ENCODE data around the gene DCAKD.

DCAKD gene

GRCh38 chr17:45051060-45051719, at the start of gene DCAKD:
Gene DCAKD (minus strand): TSS chr17:45051632. CDS start chr17:45034885, 16,747 bp downstream.
- Histone ChIP-seq H3K27ac (peak within 1 kb of the TSS; percentile 83 to 98 (median 93)), H3K4me3 (peak within 1 kb of the TSS; percentile 51 to 68 (median 59))

- Histone ChIP-seq H3K27ac (peak overlapping the region in 4 of 21 experiments; percentile 24 to 58 (median 40)), H3K4me3 (no peak overlapping the region)
Measured at GRCh38 chr17:45098869-45099616, 47.6 kb upstream of the DCAKD start.

GRCh38 chr17:45098081-45098868, 46.8 kb upstream of the DCAKD start:
- Histone ChIP-seq H3K27ac (peak overlapping the region in 5 of 21 experiments; percentile 15 to 58 (median 40)), H3K4me3 (no peak overlapping the region)

GRCh38 chr17:45096926-45097325, 45.5 kb upstream of the DCAKD start:
- Histone ChIP-seq H3K4me3 (no peak overlapping the region), H3K27ac (peak overlapping the region in 3 of 21 experiments; percentile 24 to 40 (median 29))

- Histone ChIP-seq H3K4me3 (no peak overlapping the region), H3K27ac (peak overlapping the region in 1 of 21 experiments; percentile 66)
Measured at GRCh38 chr17:45096141-45096540, 44.7 kb upstream of the DCAKD start.

GRCh38 chr17:45093444-45094110, 42.1 kb upstream of the DCAKD start:
- Histone ChIP-seq H3K27ac (peak overlapping the region in 20 of 21 experiments; percentile 15 to 87 (median 78)), H3K4me3 (no peak overlapping the region)

- H3K4me3 ChIP-seq = no peak overlapping the region
- H3K27ac ChIP-seq = peak overlapping the region in 20 of 21 experiments; percentile 15 to 87 (median 78)
Measured at GRCh38 chr17:45092911-45093430, 41.5 kb upstream of the DCAKD start.

- Histone ChIP-seq H3K4me3 (no peak overlapping the region), H3K27ac (peak overlapping the region in 18 of 21 experiments; percentile 11 to 86 (median 75))
Measured at GRCh38 chr17:45091778-45092425, 40.5 kb upstream of the DCAKD start.

GRCh38 chr17:45090711-45091110, 39.3 kb upstream of the DCAKD start:
- Histone ChIP-seq H3K27ac (peak overlapping the region in 6 of 21 experiments; percentile 3 to 83 (median 60)), H3K4me3 (no peak overlapping the region)

GRCh38 chr17:45088741-45089140, 37.3 kb upstream of the DCAKD start:
- Histone ChIP-seq H3K27ac (peak overlapping the region in 9 of 21 experiments; percentile 4 to 69 (median 56)), H3K4me3 (no peak overlapping the region)

- peak overlapping the region in 12 of 21 experiments; percentile 0 to 68 (median 40) for H3K27ac ChIP-seq
- no peak overlapping the region for H3K4me3 ChIP-seq
Measured at GRCh38 chr17:45087978-45088377, 36.5 kb upstream of the DCAKD start.

GRCh38 chr17:45087504-45087975, 36.1 kb upstream of the DCAKD start:
- no peak overlapping the region for H3K4me3 ChIP-seq
- H3K27ac ChIP-seq = peak overlapping the region in 13 of 21 experiments; percentile 0 to 72 (median 40)

GRCh38 chr17:45086865-45087503, 35.6 kb upstream of the DCAKD start:
- H3K27ac ChIP-seq = peak overlapping the region in 11 of 21 experiments; percentile 4 to 72 (median 45)
- no peak overlapping the region for H3K4me3 ChIP-seq

GRCh38 chr17:45086391-45086790, 35.0 kb upstream of the DCAKD start:
- no peak overlapping the region for H3K4me3 ChIP-seq
- H3K27ac ChIP-seq = peak overlapping the region in 6 of 21 experiments; percentile 3 to 72 (median 42)

- Histone ChIP-seq H3K4me3 (no peak overlapping the region), H3K27ac (peak overlapping the region in 1 of 21 experiments; percentile 71)
Measured at GRCh38 chr17:45081047-45081703, 29.7 kb upstream of the DCAKD start.

GRCh38 chr17:45077643-45078042, 26.2 kb upstream of the DCAKD start:
- Histone ChIP-seq H3K4me3 (no peak overlapping the region), H3K27ac (peak overlapping the region in 10 of 21 experiments; percentile 10 to 75 (median 48))

- Histone ChIP-seq H3K4me3 (no peak overlapping the region), H3K27ac (peak overlapping the region in 9 of 21 experiments; percentile 16 to 63 (median 43))
Measured at GRCh38 chr17:45073414-45074070, 22.1 kb upstream of the DCAKD start.

Measured in skin epidermis (tissue), 12 donors.